GM12878 (cell line): ENCODE results near the gene G3BP1.

Source experiments
- CREM ChIP-seq: IDR thresholded peaks from 2 replicates; pipeline ENCODE4 v1.6.1; 2014; ENCODE audit warnings: antibody characterized with exemption, low read depth
- CTCF ChIP-seq, 3 experiments: IDR thresholded peaks in 2 of 3; conservative IDR thresholded peaks in 1 of 3; 2 replicates each; pipeline ENCODE4 v1.5.1; 2011; ENCODE audit warnings: low read depth in 3 of 3, low read length in 3 of 3, mild to moderate bottlenecking in 3 of 3, control low read depth in 2 of 3, moderate library complexity in 2 of 3, inconsistent platforms in 1 of 3, mixed read lengths in 1 of 3; ENCODE audit not compliant: control insufficient read depth in 2 of 3, insufficient read depth in 1 of 3; ENCODE audit errors: extremely low read depth in 1 of 3
- FOXK2 ChIP-seq: fragments of 450-650 bp; IDR thresholded peaks from 2 replicates; pipeline ENCODE4 v1.6.1; 2017; ENCODE audit warnings: mild to moderate bottlenecking, moderate library complexity
- PBX3 ChIP-seq: IDR thresholded peaks from 2 replicates; pipeline ENCODE4 v1.6.1; 2011; ENCODE audit warnings: mild to moderate bottlenecking, low read depth, low read length, moderate library complexity; ENCODE audit not compliant: insufficient replicate concordance
- POLR2AphosphoS5 ChIP-seq: IDR thresholded peaks from 2 replicates; pipeline ENCODE4 v1.6.1; 2011; ENCODE audit warnings: mild to moderate bottlenecking, low read length, inconsistent platforms
- RCOR1 ChIP-seq: conservative IDR thresholded peaks from 2 replicates; pipeline ENCODE4 v1.6.1; 2012; ENCODE audit warnings: low read depth, low read length, improper control_type of control experiment
- SMAD1 ChIP-seq: fragments of 450-650 bp; IDR thresholded peaks from 2 replicates; pipeline ENCODE4 v1.6.1; 2018; ENCODE audit warnings: mild to moderate bottlenecking, low read depth; ENCODE audit not compliant: partially characterized antibody
- TBL1XR1 ChIP-seq: IDR thresholded peaks from 2 replicates; pipeline ENCODE4 v1.6.1; 2012; ENCODE audit warnings: low read depth, low read length, improper control_type of control experiment

- TF ChIP-seq RCOR1 (no peak), CTCF (IDR thresholded peaks at IDR 0.05 in 2 of 3, conservative IDR thresholded peaks at IDR 0.05 in 1 of 3; ENCODE audit: control insufficient read depth in 2 of 3, extremely low read depth in 1 of 3, insufficient read depth in 1 of 3, low read depth in 3 of 3, low read length in 3 of 3) (no peak), TBL1XR1 (no peak), SMAD1 (no peak), FOXK2 (no peak), POLR2AphosphoS5 (no peak), CREM (no peak), PBX3 (no peak)
Measured at GRCh38 chr5:151846765-151847164, 75.0 kb downstream of the G3BP1 start.
